C4-2B (cell line): ENCODE results near the gene ZFTA.
"Not testable (repeated sequence)": the region's sequence is repeated elsewhere in the genome, so short reads cannot be mapped to it uniquely, and the experiment has no call there.

Experiments used
- H3K27ac ChIP-seq: fragments of 450-650 bp; 2 replicates; pipeline ENCODE4 v1.5.1; 2017
- ZFX ChIP-seq: fragments of 450-650 bp; IDR thresholded peaks from 2 replicates; pipeline ENCODE4 v1.6.1; 2017
- TF ChIP-seq, protein P1 (sequence below): fragments of 450-650 bp; conservative IDR thresholded peaks from 2 replicates; pipeline ENCODE4 v1.5.1; 2017; ENCODE audit warnings: mild to moderate bottlenecking

The ZFTA gene

DNA sequence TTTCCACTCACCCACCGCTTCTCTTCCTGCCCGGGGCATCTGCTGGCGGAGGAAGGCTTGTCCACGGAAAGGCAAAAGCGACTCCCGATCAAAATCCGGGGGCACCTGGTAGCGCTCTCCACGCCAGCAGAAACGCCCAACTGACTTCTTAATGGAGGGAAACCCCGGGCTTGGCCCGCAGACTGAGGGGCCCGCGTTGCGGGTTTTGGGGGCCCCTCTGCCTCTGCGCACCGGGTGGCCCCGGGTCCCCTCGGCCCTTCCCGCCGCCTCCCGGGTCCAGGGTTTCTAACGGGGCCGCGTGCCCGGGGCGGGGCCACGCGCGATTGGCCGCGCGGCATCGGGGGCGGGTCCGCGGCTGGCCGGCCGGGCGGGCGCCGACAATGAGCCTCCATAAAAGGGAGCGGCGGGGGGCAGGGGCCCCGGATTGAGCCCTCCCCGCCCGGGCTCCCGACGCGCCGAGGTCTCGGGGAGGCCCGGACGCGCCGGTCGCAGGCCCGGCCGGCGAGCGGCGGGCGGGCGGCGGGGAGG lies 44.5 kb upstream of the ZFTA start, which contains the start of gene SPINDOC:
TSS of gene SPINDOC (plus strand) at position 422 of the 528 bp plus-strand sequence. CDS start 231 bp downstream, outside the sequence.
- H3K27ac ChIP-seq = peak within 1 kb of the TSS; percentile 82
- TF ChIP-seq ZFX = no peak
- TF ChIP-seq, protein P1, sequence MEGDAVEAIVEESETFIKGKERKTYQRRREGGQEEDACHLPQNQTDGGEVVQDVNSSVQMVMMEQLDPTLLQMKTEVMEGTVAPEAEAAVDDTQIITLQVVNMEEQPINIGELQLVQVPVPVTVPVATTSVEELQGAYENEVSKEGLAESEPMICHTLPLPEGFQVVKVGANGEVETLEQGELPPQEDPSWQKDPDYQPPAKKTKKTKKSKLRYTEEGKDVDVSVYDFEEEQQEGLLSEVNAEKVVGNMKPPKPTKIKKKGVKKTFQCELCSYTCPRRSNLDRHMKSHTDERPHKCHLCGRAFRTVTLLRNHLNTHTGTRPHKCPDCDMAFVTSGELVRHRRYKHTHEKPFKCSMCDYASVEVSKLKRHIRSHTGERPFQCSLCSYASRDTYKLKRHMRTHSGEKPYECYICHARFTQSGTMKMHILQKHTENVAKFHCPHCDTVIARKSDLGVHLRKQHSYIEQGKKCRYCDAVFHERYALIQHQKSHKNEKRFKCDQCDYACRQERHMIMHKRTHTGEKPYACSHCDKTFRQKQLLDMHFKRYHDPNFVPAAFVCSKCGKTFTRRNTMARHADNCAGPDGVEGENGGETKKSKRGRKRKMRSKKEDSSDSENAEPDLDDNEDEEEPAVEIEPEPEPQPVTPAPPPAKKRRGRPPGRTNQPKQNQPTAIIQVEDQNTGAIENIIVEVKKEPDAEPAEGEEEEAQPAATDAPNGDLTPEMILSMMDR = no peak

DNA sequence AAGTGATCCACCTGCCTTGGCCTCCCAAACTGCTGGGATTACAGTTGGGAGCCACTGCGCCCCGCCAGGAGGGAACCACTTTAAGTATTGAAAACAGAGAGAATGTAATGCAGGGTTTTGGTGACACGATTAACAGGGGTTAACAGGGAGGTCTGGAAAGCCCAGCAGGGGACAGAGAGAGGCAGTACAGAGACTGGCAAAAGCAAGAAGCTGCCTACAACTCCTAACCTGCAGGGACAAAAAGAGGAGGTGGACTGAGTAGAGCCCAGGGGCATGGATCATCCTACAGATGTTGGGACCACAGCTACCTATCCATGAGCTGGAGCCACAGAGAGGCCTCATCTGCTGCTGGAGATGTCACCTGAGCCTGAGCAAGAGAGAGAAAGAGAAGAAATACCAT lies 42.9 kb upstream of the ZFTA start:
- TF ChIP-seq, protein P1 = no peak
- TF ChIP-seq ZFX = no peak
- no peak overlapping the region for H3K27ac ChIP-seq

DNA sequence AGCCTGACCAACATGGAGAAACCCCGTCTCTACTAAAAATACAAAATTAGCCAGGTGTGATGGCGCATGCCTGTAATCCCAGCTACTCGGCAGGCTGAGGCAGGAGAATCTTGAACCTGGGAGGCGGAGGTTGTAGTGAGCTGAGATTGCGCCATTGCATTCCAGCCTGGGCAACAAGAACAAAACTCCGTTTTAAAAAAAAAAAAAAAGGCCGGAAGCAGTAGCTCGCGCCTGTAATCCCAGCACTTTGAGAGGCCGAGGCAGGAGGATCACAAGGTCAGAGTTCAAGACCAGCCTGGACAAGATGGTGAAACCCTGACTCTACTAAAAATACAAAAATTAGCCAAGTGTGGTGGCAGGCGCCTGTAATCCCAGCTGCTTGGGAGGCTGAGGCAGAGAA lies 41.8 kb upstream of the ZFTA start:
- H3K27ac ChIP-seq = not testable (repeated sequence)

DNA sequence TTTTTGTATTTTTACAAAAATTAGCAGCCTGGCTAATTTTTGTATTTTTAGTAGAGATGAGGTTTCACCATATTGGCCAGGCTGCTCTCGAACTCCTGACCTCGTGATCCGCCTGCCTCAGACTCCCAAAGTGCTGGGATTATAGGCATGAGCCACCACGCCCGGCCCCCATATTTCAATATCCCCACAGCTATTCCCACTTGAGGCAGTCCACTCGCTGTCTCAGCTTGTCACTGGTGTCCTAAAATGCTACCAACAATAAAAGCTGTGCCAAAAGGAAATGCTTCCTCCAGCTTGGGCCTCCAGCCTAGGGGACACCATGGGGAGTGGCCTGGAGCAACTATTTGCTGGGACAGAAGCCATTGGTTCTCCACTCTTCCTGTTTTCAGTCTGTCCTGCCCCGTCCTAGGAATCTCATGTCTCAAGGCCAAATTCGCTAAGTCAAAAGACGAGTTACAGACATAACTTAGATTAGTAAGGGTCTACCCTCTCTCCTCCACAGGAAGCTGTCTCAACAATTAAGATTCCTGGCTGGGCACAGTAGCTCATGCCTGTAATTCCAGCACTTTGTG lies 37.4 kb upstream of the ZFTA start:
- H3K27ac ChIP-seq = no peak overlapping the region
- no peak for TF ChIP-seq ZFX
- TF ChIP-seq, protein P1 = no peak

DNA sequence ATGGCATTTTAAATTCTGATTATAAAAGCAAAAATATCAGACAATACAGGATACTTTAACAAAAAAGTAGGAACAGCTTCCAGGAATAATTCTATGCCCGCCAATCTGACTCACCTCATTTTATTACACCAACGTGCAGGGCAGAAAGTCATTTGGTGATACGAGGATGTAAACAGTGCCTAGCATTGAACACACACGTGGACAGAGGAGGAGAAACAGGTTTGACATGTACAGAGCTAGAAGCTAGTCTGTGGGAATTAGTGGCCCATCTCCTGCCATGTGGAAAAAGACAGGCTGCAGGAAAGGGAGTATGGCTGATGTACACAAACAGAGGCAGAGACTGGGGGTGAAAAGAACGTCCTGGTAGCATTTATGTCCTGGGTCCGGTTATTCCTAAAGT lies 35.7 kb upstream of the ZFTA start:
- no peak for TF ChIP-seq ZFX
- TF ChIP-seq, protein P1 = no peak
- H3K27ac ChIP-seq = peak overlapping the region; percentile 42

DNA sequence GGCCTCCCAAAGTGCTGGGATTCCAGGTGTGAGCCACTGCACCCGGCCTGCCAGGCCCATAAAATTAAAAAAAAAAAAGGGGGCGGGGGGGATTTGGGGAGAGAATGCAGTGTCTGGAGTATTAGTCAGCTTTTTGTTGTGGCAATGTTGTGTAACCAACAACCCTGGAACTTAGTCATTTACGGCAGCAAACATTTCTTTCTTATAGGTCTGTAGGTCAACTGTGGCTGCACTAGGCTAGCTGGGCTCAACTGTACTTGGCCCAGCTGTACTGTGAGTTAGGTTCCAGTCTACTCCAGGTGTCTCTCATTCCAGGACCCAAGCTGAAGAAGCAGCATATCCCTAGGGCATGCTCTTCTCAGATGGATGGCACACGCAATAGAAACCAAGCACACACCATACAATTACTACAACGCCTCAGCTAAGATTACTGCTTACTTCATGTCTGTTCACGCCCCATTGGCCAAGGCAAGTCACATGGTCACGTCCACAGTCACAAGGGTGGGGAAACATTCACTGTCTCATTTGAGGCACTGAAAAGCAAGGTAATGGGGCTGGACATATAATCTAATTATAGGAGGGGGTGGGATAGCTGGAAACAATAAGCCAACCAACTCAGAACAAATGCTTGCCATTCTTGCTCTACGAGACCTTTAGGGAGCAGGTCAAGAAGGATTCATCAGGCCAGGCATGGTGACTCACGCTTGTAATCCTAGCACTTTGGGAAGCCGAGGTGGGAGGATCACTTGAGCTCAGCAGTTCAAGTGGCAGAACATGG lies 34.3 kb upstream of the ZFTA start:
- no peak for TF ChIP-seq ZFX
- TF ChIP-seq, protein P1 = no peak
- no peak overlapping the region for H3K27ac ChIP-seq

DNA sequence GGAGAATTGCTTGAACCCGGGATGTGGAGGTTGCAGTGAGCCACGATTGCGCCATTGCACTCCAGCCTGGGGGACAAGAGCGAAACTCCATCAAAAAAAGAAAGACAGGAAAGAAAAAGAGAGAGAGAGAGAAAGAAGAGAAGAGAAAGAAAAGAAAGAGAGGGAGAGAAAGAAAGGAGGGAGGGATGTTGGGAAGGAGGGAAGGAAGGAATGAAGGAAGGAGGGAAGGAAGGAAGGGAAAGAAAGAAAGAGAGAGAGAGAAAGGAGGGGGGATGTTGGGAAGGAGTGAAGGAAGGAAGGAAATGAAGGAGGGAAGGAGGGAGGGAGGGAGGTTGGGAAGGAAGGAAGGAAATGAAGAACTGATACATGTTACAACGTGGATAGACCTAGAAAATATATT lies 32.3 kb upstream of the ZFTA start:
- no peak for TF ChIP-seq ZFX
- TF ChIP-seq, protein P1 = no peak
- no peak overlapping the region for H3K27ac ChIP-seq
